ENCODE data around the gene CCDC183.

The CCDC183 gene

DNA sequence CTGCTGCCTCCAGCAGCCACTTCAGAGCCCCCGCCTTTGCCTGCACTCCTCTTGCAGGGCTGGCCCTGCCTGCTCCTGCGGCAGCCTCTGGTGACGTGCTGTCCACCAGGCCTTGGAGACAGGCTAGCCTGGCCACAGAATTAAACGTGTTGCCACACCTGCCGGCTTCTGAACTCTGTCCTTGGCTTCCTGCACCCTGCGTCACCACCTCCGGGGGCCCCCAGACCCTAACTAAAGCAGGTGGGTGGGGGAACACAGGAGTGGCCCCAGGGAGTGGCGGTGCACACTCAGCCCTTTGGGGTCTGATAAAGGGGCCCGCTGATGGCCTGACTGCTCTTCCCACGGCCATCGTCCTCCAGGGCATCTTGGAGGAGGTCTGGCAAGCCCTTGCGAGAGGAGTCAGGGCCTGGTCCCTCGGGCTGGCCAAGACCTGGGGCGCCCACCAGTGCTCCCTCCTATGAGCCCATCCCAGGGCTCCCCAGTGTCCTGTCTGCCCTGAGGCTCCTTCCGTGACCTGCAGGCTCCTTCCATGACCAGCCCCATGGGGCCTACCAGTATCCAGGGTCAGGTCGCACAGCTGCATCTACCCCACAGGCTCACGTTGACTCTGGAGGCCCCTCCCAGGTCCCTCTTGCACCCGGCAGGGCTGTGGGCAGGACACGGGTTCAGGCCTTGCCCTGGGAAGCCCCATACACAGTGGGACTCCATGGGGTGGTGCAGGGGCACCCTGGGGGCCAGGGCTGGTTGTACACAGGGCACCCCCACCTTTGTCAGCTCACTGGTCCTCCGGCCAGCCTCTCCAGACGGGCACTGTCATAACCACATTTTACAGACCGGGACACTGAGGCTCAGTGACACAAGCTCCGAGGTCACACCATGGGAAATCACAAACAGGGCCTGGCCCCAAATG, 55.0 kb downstream of the CCDC183 start:
- no peak for DNase-seq

DNA sequence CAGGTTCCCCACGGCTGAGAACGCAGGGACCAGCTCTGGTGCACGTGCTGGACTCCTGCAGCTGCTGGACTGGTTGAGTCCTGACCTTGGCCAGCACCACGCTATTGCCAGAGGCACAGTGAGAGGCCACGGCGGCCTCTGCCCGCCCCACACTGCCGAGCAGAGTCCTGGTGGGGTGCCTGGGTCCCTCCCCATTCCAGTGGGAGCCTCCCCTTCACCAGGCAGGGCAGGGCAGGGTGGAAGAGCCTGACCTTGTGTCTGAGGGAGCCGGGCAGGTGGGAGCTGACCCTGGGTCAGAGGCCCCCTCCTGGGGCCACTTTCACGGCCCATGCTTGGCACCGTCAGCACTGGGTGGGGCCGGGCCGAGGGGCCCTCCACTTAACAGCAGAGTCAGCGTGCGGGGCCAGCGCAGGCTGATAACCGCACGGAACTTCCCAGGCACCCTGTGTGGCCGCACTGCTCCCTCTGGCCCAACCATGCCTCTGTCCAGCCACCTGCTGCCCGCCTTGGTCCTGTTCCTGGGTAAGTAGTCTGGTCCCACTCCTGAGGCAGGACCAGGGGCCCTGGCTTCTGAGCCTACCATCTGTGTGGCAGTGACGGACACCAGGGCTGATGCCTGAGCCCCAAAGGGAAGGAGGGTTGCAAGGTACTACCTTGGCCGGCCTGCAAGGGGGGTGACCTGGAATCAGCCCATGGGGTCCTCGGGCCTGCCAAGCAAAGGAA, 56.0 kb downstream of the CCDC183 start, which contains the start of gene MAMDC4:
MAMDC4 (plus strand) TSS at position 406 of the 723 bp plus-strand sequence; CDS start at position 477, 71 bp downstream.
- DNase-seq, result no peak

- DNase-seq, result no peak
These were observed 56.8 kb downstream of the CCDC183 start for GRCh38 chr9:136852664-136853595.

GRCh38 chr9:136853596-136854112, 57.5 kb downstream of the CCDC183 start:
- DNase-seq, result no peak

- no peak for DNase-seq
These were observed 58.1 kb downstream of the CCDC183 start for GRCh38 chr9:136854113-136854841.

DNA sequence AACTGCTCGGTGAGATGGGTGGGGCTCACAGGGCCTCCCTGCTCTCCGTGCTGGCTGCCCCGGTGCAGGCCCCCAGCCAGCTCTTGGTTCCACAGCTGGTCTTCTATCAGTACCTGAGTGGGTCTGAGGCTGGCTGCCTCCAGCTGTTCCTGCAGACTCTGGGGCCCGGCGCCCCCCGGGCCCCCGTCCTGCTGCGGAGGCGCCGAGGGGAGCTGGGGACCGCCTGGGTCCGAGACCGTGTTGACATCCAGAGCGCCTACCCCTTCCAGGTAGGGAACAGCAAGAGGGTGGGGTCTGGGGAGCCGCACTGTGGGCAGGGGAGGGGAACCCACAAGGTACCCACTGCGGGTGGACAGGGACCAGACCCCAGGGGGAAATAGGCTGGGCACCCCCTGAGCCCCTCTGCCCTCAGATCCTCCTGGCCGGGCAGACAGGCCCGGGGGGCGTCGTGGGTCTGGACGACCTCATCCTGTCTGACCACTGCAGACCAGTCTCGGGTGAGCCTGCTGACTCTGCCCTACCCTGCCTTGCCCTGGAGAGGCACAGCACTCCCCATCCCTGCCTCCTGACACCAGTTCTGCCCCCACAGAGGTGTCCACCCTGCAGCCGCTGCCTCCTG, 58.8 kb downstream of the CCDC183 start:
- no peak for DNase-seq

DNA sequence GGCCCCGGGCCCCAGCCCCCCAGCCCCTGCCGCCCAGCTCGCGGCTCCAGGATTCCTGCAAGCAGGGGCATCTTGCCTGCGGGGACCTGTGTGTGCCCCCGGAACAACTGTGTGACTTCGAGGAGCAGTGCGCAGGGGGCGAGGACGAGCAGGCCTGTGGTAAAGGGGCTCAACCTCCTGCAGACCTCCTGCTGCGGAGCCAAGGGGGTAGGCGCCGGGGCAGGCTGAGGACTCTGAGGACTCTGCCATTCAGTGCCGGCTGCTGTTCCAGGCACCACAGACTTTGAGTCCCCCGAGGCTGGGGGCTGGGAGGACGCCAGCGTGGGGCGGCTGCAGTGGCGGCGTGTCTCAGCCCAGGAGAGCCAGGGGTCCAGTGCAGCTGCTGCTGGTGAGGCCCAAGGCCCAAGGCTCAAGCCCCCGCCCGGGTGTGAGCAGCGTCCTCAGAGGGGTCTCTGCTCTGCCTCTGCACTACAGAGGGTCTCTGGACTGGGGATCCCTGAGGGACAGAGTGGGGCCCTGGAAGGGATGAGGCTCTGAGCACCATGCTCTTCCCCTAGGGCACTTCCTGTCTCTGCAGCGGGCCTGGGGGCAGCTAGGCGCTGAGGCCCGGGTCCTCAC, 59.4 kb downstream of the CCDC183 start:
- DNase-seq, result no peak

DNA sequence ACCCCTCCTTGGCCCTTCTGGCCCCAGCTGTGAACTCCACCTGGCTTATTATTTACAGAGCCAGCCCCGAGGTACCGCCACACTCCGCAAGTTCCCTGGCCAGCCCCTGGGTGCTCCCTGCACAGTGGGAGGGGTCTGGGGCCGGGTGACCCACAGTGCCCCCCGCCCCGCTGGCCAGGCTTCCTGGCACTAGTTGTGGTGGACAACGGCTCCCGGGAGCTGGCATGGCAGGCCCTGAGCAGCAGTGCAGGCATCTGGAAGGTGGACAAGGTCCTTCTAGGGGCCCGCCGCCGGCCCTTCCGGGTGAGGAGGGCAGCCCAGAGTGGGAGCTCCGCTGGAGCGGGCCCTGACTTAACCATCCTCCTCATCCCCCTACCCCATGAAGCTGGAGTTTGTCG, 59.9 kb downstream of the CCDC183 start:
- no peak for DNase-seq

GRCh38 chr9:136856541-136857141, 60.5 kb downstream of the CCDC183 start:
- DNase-seq, result no peak

- no peak for DNase-seq
These were observed 61.0 kb downstream of the CCDC183 start for GRCh38 chr9:136857166-136857565.
